Stimulated activated CD4-positive, alpha-beta T cell treated with anti-CD3 and anti-CD28 coated beads, Interleukin-1b, Interleukin-23, amount 100 ng/mL, for 1 hour (primary cell): ENCODE results near the gene WDR86.

ENCODE experiments used
- DNase-seq, 2 donors: peaks; one replicate each; pipeline ENCODE4 v3.0.0-alpha.2; 2020; ENCODE audit warnings: low read depth in 2 of 2

Gene WDR86

GRCh38 chr7:151409667-151410404, at the start of gene WDR86:
Gene WDR86, minus strand, starts transcription at chr7:151410038. Its CDS starts 449 bp downstream, at chr7:151409589.
- DNase-seq = no peak

- DNase-seq = no peak
These were observed 47.7 kb upstream of the WDR86 start for GRCh38 chr7:151457534-151457933.

GRCh38 chr7:151456782-151457181, 46.9 kb upstream of the WDR86 start:
- no peak for DNase-seq

GRCh38 chr7:151456276-151456675, 46.4 kb upstream of the WDR86 start:
- no peak for DNase-seq

GRCh38 chr7:151455690-151456089, 45.9 kb upstream of the WDR86 start:
- no peak for DNase-seq

- no peak for DNase-seq
These were observed 45.2 kb upstream of the WDR86 start for GRCh38 chr7:151454932-151455530.

- no peak for DNase-seq
These were observed 44.5 kb upstream of the WDR86 start for GRCh38 chr7:151454305-151454704.

GRCh38 chr7:151453326-151453791, 43.5 kb upstream of the WDR86 start:
- DNase-seq = no peak

GRCh38 chr7:151452680-151453325, 43.0 kb upstream of the WDR86 start:
- DNase-seq = no peak

- no peak for DNase-seq
These were observed 42.1 kb upstream of the WDR86 start for GRCh38 chr7:151451626-151452571.

GRCh38 chr7:151451156-151451555, 41.3 kb upstream of the WDR86 start:
- DNase-seq = no peak

GRCh38 chr7:151449990-151450389, 40.2 kb upstream of the WDR86 start:
- no peak for DNase-seq

- peak; percentile 44 to 70 for DNase-seq
These were observed 38.7 kb upstream of the WDR86 start for GRCh38 chr7:151448261-151449252.

GRCh38 chr7:151447901-151448260, 38.0 kb upstream of the WDR86 start:
- no peak for DNase-seq

- DNase-seq = no peak
These were observed 37.5 kb upstream of the WDR86 start for GRCh38 chr7:151447312-151447711.

- DNase-seq = no peak
These were observed 36.6 kb upstream of the WDR86 start for GRCh38 chr7:151446412-151446811.

GRCh38 chr7:151444632-151445031, 34.8 kb upstream of the WDR86 start:
- no peak for DNase-seq

GRCh38 chr7:151442776-151443496, 33.1 kb upstream of the WDR86 start:
- DNase-seq = no peak

GRCh38 chr7:151440799-151441445, 31.1 kb upstream of the WDR86 start:
- no peak for DNase-seq
